RWPE2 (cell line): Measurements from ENCODE around the gene HSPA12A.

ENCODE experiments used
- ATAC-seq: fragments of 200-7000 bp; cut with Tn5 transposase; 3 replicates; pipeline ENCODE4 v1.9.1; 2021; ENCODE audit warnings: low read depth
- DNase-seq: peaks from one replicate; pipeline ENCODE4 v3.0.0-alpha.2; 2020; ENCODE audit warnings: low spot score
- H3K27ac ChIP-seq: fragments of 450-650 bp; 2 replicates; pipeline ENCODE4 v1.5.1; 2017; ENCODE audit warnings: mild to moderate bottlenecking; ENCODE audit not compliant: poor library complexity, severe bottlenecking
- H3K27me3 ChIP-seq: fragments of 250-450 bp; sonication (Bioruptor Pico); 2 replicates; pipeline ENCODE4 v1.5.1; 2021; ENCODE audit warnings: mild to moderate bottlenecking, moderate library complexity; ENCODE audit not compliant: insufficient read depth, poor library complexity, severe bottlenecking
- H3K36me3 ChIP-seq: fragments of 250-450 bp; sonication (Bioruptor Pico); 2 replicates; pipeline ENCODE4 v1.5.1; 2020; ENCODE audit warnings: low read depth, mild to moderate bottlenecking, moderate library complexity
- H3K4me1 ChIP-seq: fragments of 250-450 bp; sonication (Bioruptor Pico); 2 replicates; pipeline ENCODE4 v1.5.1; 2021; ENCODE audit warnings: mild to moderate bottlenecking, moderate library complexity; ENCODE audit not compliant: insufficient read depth, poor library complexity, severe bottlenecking
- H3K4me3 ChIP-seq: fragments of 250-450 bp; sonication (Bioruptor Pico); 2 replicates; pipeline ENCODE4 v1.5.1; 2021; ENCODE audit warnings: mild to moderate bottlenecking, moderate library complexity; ENCODE audit not compliant: severe bottlenecking
- H3K9me3 ChIP-seq: fragments of 250-450 bp; sonication (Bioruptor Pico); 2 replicates; pipeline ENCODE4 v1.5.1; 2021; ENCODE audit warnings: mild to moderate bottlenecking, moderate library complexity; ENCODE audit not compliant: severe bottlenecking
- CTCF ChIP-seq: fragments of 450-650 bp; IDR thresholded peaks from one replicate; pipeline ENCODE4 v1.5.1; 2017; ENCODE audit warnings: mild to moderate bottlenecking, moderate library complexity; ENCODE audit not compliant: poor library complexity, severe bottlenecking

Gene HSPA12A

GRCh38 chr10:116723428-116724281, 18.7 kb downstream of the HSPA12A start:
- Histone ChIP-seq H3K27me3 (no peaks in the 10 kb centered on the region), H3K4me3 (no peak overlapping the region), H3K9me3 (no peaks in the 10 kb centered on the region), H3K4me1 (no peaks in the 10 kb centered on the region), H3K36me3 (no peaks in the 10 kb centered on the region), H3K27ac (no peak overlapping the region)
- TF ChIP-seq CTCF, result no peak
- ATAC-seq, result no peak
- DNase-seq, result no peak

GRCh38 chr10:116722736-116723427, 19.5 kb downstream of the HSPA12A start:
- Histone ChIP-seq H3K36me3 (no peaks in the 10 kb centered on the region), H3K4me1 (no peaks in the 10 kb centered on the region), H3K9me3 (no peaks in the 10 kb centered on the region), H3K27me3 (no peaks in the 10 kb centered on the region), H3K4me3 (no peak overlapping the region), H3K27ac (no peak overlapping the region)
- no peak for ATAC-seq
- TF ChIP-seq CTCF, result no peak
- DNase-seq, result no peak

GRCh38 chr10:116721547-116722392, 20.6 kb downstream of the HSPA12A start:
- no peaks in the 10 kb centered on the region for H3K4me1 ChIP-seq
- no peak for TF ChIP-seq CTCF
- no peaks in the 10 kb centered on the region for H3K36me3 ChIP-seq
- no peaks in the 10 kb centered on the region for H3K27me3 ChIP-seq
- no peak overlapping the region for H3K27ac ChIP-seq
- DNase-seq (no peak), ATAC-seq (no peak)
- no peak overlapping the region for H3K4me3 ChIP-seq
- no peaks in the 10 kb centered on the region for H3K9me3 ChIP-seq

- DNase-seq (no peak), ATAC-seq (no peak)
- no peaks in the 10 kb centered on the region for H3K27me3 ChIP-seq
- no peak for TF ChIP-seq CTCF
- no peaks in the 10 kb centered on the region for H3K36me3 ChIP-seq
- H3K9me3 ChIP-seq, result no peaks in the 10 kb centered on the region
- H3K27ac ChIP-seq, result no peak overlapping the region
- no peak overlapping the region for H3K4me3 ChIP-seq
- H3K4me1 ChIP-seq, result no peaks in the 10 kb centered on the region
Observed at GRCh38 chr10:116720668-116721546, 21.5 kb downstream of the HSPA12A start.
